Measurements from ENCODE around the gene APEX1.

APEX1 gene

DNA sequence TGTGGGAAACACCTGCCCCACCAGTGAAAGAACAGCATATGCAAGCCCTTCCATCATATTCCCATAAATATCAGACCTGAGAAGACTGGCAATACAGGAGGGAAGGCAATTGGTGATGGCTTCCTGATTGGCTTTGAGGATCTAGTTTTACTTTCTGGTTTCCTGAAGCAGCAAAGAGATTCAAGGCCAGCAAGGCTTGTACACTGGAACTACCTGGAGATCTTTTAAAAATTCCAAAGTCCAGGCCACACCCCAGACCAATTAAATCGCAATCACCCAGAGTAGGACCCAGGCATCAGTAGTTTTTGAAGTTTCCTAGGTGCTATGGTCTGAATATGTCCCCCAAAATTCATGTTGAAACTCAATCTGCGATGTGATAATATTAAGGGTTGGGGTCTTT, 38.8 kb upstream of the APEX1 start:
- no peak for TF ChIP-seq CTCF (conservative IDR thresholded peaks at IDR 0.05; ENCODE audit: low read depth, low read length)
- H3K4me3 ChIP-seq (ENCODE audit: low read length), result no peak overlapping the region
- no peak for DNase-seq (ENCODE audit: low read depth)

DNA sequence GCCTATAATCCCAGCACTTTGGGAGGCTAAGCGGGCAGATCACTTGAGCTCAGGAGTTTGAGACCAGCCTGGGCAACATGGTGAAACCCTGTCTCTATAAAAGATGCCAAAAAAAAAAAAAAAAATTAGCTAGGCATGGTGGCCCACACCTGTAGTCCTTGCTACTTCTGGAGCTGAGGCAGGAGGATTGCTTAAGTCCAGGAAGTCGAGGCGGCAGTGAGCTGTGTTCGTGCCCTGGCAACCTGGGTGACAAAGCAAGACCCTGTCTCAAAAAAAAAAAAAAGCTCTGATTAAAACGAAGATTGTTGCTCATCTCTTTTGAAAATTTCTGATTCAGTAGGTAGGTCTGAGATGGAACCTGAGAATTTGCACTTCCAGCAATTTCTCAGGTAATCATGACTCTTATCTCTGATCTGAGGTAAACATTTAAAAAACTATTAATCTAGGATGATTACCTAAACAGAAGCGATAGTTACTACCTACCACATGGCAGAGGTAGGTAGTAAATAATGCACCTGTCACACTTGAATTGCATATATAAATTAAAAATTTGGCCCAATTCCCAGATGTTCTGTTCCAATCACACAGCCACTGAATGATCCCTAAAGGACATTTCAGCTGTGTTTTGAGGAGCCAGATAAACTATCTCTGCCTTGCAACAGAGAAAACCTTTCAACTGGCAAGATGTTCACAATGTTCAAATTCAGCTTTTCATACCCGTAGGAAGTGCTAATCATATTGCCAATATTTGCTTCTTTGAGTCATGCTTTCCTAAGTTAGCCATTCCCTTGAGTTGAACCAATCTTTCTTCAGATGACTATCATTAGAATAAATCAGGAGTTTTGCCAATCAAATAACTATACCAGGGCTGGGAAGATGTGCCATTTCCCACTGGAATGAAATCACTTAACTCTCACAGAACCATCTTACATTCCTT, 37.5 kb upstream of the APEX1 start:
- no peak overlapping the region for H3K4me3 ChIP-seq (ENCODE audit: low read length)
- no peak for DNase-seq (ENCODE audit: low read depth)
- no peak for TF ChIP-seq CTCF (conservative IDR thresholded peaks at IDR 0.05; ENCODE audit: low read depth, low read length)

DNA sequence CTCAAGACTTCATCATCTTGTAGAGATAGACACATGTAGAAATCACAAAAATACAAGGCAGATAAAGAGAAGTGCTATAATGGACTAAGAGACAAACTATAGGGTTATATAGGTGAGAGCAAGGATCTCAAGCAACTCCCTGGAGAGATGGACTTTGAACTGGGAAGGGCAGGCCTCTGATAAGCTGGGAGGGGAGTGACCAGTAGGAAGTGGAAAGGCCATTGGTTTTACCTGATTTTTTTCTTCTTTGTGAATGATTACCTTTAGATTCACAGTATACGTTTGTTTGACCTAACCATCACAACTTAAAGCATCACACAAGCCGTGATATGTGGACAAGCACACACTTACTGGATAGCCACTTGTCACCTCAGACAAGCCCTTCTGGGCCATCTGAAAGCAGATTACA, 36.5 kb upstream of the APEX1 start:
- H3K4me3 ChIP-seq (ENCODE audit: low read length), result no peak overlapping the region
- DNase-seq (ENCODE audit: low read depth), result no peak
- no peak for TF ChIP-seq CTCF (conservative IDR thresholded peaks at IDR 0.05; ENCODE audit: low read depth, low read length)

GRCh38 chr14:20419419-20419818, 35.6 kb upstream of the APEX1 start:
- no peak overlapping the region for H3K4me3 ChIP-seq (ENCODE audit: low read length)
- DNase-seq (ENCODE audit: low read depth), result no peak
- no peak for TF ChIP-seq CTCF (conservative IDR thresholded peaks at IDR 0.05; ENCODE audit: low read depth, low read length)

DNA sequence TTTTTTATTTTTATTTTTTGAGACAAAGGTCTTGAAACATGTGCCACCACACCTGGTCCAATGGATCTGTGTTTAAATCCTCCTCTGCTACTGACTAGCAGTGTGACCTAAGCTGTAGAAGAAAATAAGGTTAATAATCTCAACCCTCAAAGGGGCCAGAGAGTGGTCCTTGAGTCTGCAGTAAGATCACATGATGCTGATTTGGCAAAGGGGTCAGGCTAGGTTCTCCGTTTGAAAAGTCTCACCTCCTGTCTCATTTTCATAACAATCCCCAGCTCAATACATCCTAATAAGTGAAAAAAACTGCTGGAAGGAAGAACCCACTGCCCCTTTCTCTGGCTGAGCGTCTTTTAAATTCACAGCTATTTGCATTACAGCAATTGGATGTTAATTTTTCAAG, 33.8 kb upstream of the APEX1 start:
- TF ChIP-seq CTCF (conservative IDR thresholded peaks at IDR 0.05; ENCODE audit: low read depth, low read length), result no peak
- no peak for DNase-seq (ENCODE audit: low read depth)
- no peak overlapping the region for H3K4me3 ChIP-seq (ENCODE audit: low read length)

GRCh38 chr14:20422886-20423285, 32.1 kb upstream of the APEX1 start:
- no peak overlapping the region for H3K4me3 ChIP-seq (ENCODE audit: low read length)
- TF ChIP-seq CTCF (conservative IDR thresholded peaks at IDR 0.05; ENCODE audit: low read depth, low read length), result no peak
- DNase-seq (ENCODE audit: low read depth), result no peak

GRCh38 chr14:20424851-20425250, 30.2 kb upstream of the APEX1 start:
- no peak for TF ChIP-seq CTCF (conservative IDR thresholded peaks at IDR 0.05; ENCODE audit: low read depth, low read length)
- no peak for DNase-seq (ENCODE audit: low read depth)
- H3K4me3 ChIP-seq (ENCODE audit: low read length), result no peak overlapping the region
